GM12801 (cell line): ENCODE measurements around the gene LKAAEAR1.

Experiments used
- TF ChIP-seq, protein P1 (sequence below): IDR thresholded peaks from one replicate; pipeline ENCODE4 v1.5.1; 2011; ENCODE audit warnings: control low read depth; ENCODE audit not compliant: insufficient read length; ENCODE audit errors: extremely low read depth

Gene LKAAEAR1

DNA sequence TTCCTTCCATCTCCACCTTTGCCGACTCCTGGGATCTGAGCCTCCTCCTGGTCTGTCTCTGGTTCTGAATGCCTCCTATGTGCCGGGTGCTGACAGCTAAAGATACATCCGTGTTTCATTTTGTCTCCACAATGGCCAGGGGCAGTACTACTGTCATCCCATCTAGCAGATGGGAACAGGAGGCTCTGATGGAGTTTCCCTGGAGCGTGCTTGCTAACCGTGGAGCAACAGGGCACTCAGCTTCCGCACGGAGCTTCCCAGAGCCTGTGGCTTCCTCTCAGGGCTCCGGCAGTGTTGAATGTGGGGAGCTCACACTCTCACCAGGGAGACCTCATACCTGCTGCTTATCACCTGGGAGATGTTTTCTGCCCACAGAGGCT lies 35.1 kb upstream of the LKAAEAR1 start:
- TF ChIP-seq, protein P1, sequence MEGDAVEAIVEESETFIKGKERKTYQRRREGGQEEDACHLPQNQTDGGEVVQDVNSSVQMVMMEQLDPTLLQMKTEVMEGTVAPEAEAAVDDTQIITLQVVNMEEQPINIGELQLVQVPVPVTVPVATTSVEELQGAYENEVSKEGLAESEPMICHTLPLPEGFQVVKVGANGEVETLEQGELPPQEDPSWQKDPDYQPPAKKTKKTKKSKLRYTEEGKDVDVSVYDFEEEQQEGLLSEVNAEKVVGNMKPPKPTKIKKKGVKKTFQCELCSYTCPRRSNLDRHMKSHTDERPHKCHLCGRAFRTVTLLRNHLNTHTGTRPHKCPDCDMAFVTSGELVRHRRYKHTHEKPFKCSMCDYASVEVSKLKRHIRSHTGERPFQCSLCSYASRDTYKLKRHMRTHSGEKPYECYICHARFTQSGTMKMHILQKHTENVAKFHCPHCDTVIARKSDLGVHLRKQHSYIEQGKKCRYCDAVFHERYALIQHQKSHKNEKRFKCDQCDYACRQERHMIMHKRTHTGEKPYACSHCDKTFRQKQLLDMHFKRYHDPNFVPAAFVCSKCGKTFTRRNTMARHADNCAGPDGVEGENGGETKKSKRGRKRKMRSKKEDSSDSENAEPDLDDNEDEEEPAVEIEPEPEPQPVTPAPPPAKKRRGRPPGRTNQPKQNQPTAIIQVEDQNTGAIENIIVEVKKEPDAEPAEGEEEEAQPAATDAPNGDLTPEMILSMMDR = no peak

DNA sequence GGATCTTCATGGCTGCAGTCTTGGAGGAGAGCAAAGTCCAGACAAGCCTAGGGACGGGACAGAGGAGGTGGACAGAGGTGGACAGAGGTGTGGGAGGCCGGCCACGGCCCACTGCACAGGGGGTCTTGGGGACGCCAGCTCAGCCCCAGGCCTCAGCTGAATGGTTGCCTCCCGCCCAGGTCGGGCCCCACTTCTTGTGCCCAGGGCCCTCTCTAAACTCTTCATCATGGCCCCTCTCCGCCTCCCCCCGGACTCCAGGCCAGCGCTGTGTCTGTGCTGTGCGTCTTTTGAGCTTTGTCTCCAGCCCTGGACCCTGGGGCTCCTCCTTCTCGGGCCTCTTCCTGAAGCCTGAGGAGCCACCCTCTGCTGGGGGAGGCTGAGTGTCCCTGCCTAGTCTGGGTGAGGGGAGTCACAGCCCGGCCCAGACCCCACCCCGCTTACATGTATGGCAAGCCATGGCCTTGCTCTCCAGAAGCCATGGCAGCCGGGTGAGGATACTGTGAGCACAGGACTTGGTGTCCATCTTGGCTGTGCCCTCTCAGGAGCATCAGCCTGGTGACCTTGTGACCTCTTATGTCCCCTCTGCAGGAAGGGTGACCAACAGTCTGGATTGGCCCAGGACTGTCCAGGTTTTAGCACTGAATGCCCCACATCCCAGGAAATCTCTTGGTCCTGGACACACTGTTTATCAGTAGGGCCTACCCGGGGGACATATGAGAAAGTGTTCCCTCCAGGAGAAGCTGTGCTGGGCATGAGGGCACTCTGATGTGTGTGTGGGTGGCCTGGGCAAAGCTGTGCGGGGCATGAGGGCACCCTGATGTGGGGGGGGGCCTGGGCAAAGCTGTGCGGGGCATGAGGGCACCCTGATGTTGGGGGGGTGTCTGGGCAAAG lies 32.6 kb upstream of the LKAAEAR1 start:
- TF ChIP-seq, protein P1 = no peak

DNA sequence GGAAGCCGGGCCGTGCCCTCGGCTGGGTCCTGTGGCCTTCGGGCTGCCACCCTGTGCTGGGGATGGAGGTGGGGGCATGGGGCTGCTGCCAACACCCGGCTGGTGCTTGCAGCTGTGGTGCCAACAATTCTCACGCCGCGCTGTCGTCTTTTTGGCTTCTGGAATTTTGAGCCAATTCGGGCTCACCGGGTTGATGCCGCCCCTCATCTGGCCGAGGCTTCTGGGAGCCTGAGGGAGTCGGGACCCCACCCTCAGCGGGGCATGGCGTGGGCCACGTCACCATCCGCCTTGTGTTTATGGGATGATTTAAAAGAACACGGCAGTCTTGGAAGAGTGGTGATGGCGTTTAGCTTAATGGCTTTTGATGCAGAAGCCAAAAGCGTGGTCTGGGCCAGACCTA lies 31.8 kb upstream of the LKAAEAR1 start:
- TF ChIP-seq, protein P1 = no peak

DNA sequence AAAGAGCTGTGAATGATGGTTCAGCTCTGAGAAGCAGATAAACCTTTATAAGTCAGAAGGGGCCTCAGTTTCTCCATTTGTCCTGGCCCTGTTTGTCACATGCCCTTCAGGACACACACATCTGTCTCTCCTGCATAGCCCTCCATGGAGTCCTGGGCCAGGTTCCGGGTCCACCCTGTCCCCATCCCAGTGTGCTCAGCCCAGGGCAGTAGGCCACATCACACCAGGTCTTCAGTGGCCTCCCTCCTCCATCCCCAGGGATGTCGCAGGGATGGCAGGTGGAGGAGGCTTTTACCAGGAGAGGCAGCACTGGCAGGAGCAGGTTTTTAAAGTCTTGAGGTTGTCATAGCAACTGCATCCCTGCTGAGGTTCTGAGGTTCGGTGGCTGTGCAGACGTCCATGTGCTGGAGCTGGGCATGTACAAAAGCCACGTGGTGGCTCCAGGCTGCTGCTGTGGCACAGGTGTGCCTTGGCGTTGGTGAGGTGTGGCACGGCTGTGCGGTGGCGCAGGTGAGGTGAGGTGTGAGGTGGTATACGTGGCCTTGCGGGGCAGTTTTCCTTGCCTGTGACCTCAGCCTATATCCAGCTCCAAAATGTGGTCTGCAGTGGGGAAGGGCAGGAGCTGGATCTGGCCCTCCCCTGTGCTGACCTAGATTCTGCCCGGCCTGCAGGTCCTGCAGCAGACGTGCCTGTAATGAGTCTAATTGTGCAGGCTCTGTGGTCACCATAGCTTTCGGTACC lies 31.1 kb upstream of the LKAAEAR1 start:
- TF ChIP-seq, protein P1 = no peak

DNA sequence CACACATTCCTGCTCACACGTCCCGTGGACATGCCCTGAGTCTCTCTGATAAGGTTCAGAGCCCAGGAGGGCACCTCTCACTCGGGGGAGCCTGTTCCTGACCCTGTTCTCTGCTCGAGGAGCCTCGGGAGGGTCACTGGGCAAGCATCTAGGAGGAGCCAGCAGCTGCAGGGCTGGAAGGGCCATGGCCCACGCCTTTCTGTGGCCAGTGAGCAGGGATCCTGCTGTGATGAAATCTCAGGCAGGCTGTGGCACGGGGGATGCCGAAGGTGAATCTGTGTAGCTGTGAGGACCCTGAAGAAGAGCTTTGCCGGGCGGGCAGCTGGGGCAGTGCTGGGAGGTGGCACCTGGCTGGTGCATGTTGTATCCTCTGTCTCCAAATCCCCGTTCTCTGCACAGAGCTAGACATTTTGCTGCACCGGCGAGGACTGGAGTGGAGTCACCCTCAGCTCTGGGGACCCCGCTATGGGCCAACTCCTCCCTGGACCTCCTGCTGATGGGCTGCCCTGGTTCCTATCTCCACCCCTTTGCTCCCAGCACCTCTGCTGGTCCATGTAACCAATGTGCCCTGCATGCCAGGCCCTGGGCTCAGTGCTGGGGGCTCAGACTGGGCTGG lies 30.3 kb upstream of the LKAAEAR1 start:
- TF ChIP-seq, protein P1 = no peak

DNA sequence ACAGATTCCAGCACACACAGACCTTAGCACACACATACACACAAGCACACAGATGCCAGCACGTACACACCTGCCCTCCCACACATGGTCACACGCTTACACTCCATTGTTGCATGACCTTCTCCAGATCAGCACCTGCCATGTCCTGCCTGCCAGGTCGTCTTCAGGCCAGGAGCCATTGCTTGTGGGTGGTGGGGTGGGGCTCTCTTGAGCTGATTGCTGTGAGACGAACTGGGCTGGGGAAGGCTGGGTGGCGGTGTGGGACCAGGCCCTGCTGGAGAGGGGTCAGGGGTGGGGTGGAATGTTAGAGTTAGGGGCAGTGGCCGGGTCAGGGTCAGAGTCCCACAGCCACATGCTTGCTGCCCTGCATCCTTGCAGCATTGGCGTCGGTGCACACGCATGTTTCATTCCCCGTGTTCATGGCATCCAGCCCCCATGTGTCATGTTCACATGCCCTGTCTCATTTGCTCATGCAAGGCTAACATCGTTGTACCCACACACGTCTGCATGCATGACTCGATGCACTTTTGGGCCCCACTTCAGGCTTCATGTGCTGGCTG lies 29.7 kb upstream of the LKAAEAR1 start:
- TF ChIP-seq, protein P1 = no peak

DNA sequence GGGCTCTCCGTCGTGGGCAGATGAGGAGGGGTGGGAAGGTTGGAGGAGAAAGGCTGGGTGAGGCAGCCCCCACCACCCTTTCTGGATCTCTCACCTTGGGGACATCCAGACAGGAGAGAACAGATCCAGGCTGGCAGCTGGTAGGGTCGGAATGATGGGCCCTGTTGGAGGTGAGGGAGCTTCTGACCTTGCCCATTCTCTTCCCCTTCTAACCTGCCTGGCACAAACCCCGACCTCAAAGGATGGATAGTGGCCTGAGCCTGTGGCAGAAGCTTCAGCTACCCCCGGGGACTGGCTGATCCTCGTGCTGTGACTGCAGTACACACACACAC lies 29.2 kb upstream of the LKAAEAR1 start:
- TF ChIP-seq, protein P1 = no peak
